NT2/D1 (cell line): Measurements from ENCODE around the gene SURF1.

Experiments used
- SUZ12 ChIP-seq: IDR thresholded peaks from 2 replicates; pipeline ENCODE4 v1.6.1; 2011; ENCODE audit not compliant: insufficient read length, insufficient read depth; ENCODE audit errors: extremely low read depth
- YY1 ChIP-seq: IDR thresholded peaks from 2 replicates; pipeline ENCODE4 v1.6.1; 2011; ENCODE audit not compliant: insufficient read length, insufficient read depth
- ZNF274 ChIP-seq: IDR thresholded peaks from 2 replicates; pipeline ENCODE4 v1.6.1; 2011; ENCODE audit warnings: mild to moderate bottlenecking, low read depth, low read length

DNA sequence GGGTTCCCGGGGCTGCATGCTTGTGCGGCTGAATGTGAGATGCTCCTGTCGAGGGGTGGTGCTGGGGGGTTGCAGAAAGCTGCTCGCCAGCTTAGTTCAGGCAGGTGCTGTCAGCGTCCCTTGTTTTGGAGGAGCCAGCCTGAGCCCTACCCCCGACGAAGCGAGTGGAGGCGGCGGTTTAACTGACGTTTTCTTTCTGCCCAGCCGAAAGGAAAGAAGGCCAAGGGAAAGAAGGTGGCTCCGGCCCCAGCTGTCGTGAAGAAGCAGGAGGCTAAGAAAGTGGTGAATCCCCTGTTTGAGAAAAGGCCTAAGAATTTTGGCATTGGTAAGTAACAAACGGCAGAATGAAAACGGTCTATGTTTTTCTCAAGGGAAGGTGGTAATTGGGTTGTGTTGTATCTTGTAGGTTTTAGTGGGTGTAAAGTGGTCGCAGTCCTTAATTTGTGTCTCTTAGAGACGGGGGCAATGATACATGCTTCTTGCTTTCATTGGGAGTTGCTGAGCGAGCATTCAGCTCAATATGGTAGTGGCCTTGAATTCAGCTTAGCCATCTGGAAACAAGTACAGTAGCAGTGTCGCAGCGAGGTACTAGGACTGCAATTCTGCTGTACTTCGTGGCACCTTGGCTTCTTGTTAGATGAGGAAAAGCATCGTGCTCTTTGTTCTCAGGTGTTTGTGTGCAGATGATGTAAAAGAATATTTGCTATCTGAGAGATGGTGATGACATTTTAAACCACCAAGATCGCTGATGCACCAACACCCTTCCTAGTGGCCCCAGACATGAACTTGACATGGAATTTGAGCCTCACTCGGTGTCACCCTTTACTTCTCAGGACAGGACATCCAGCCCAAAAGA lies 7.3 kb downstream of the SURF1 start:
- TF ChIP-seq ZNF274: no peak
- no peak for TF ChIP-seq YY1
- TF ChIP-seq SUZ12: no peak
